Measurements from ENCODE around the gene WWP2. TPM values are rescaled to one million over a fixed set of nuclear protein-coding genes. Genes with fewer than 3 reads are reported as not detected.

The WWP2 gene
- total and polyA plus RNA-seq, 2 donors (not counting 3 experiments of a cell fraction or from before 2014, with no cell fraction given), result 17.9 to 44.9 TPM

DNA sequence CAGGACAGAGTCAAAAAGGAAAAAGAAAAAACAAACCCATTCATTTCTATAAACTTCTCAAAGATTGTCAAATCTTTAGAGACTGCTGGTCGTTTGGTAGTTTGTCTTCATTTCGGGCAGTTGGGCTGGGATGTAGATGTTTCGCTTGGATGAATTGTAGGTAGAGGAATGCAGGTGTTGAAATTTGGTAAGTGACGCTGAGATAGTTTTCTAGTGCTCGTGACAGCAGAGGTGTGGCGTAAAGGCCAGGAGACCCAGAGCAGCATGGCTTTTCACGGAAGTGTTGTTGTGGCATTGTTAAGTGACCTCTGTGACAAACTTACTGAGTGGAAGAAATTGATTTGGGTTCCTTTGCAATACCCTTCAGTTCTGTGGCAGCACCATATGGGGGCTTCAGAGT, 110.8 kb downstream of the WWP2 start:
- H3K9ac ChIP-seq (replicated peaks; ENCODE audit: extremely low read depth, insufficient read depth, low read length), result no peak overlapping the region
- CTCF ChIA-PET, result no interaction called here
- no peaks in the 10 kb centered on the region for H3K9me1 ChIP-seq (replicated peaks; ENCODE audit: control insufficient read depth, extremely low read depth, insufficient read depth, low read length)
- no peaks in the 10 kb centered on the region for H4K20me1 ChIP-seq (replicated peaks; ENCODE audit: control insufficient read depth, extremely low read depth, insufficient read depth, low read length)
- peaks cover 2 to 3% of the 10 kb centered on the region in 2 experiments for H3K36me3 ChIP-seq (ENCODE audit: control insufficient read depth in 2 of 2, extremely low read depth in 1 of 2, insufficient read depth in 2 of 2, low read length in 2 of 2)
- H2AFZ ChIP-seq (ENCODE audit: low read depth, low read length), result no peak overlapping the region
- no peak for DNase-seq (ENCODE audit: low read depth, low spot score)
- H3K4me1 ChIP-seq (ENCODE audit: control insufficient read depth, extremely low read depth, insufficient read depth, low read length), result no peaks in the 10 kb centered on the region
- no peak overlapping the region for H3K4me3 ChIP-seq (replicated peaks in 1 of 3; ENCODE audit: insufficient read depth in 1 of 3, low read depth in 1 of 3, low read length in 3 of 3)
- no peak for FAIRE-seq
- intact Hi-C loops (cut with micrococcal nuclease), result no loop called here
- dilution Hi-C loops (cut with MboI; ENCODE audit: extremely low pct_ligation_motif_present, low sequenced_read_pairs), result no loop called here
- TF ChIP-seq JUN (IDR thresholded peaks at IDR 0.05; ENCODE audit: borderline replicate concordance, insufficient read depth, insufficient read length, low read depth) (no peak), FOS (IDR thresholded peaks at IDR 0.05; ENCODE audit: borderline replicate concordance, insufficient read depth, low read length) (no peak), GATA2 (IDR thresholded peaks at IDR 0.05; ENCODE audit: insufficient read depth, insufficient read length, low read depth, low read length) (no peak), POLR2A (IDR thresholded peaks at IDR 0.05; ENCODE audit: low read depth, low read length) (no peak), POLR2AphosphoS5 (IDR thresholded peaks at IDR 0.05; ENCODE audit: insufficient read depth, low read depth, low read length) (no peak), EZH2 (IDR thresholded peaks at IDR 0.05; ENCODE audit: borderline replicate concordance, low read depth, low read length, severe bottlenecking) (no peak), MYC (IDR thresholded peaks at IDR 0.05; ENCODE audit: low read depth, low read length) (no peak)
- TF ChIP-seq, protein P1, sequence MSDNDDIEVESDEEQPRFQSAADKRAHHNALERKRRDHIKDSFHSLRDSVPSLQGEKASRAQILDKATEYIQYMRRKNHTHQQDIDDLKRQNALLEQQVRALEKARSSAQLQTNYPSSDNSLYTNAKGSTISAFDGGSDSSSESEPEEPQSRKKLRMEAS (IDR thresholded peaks at IDR 0.05; ENCODE audit: insufficient read depth, insufficient read length), result no peak
- TF ChIP-seq, protein P2, sequence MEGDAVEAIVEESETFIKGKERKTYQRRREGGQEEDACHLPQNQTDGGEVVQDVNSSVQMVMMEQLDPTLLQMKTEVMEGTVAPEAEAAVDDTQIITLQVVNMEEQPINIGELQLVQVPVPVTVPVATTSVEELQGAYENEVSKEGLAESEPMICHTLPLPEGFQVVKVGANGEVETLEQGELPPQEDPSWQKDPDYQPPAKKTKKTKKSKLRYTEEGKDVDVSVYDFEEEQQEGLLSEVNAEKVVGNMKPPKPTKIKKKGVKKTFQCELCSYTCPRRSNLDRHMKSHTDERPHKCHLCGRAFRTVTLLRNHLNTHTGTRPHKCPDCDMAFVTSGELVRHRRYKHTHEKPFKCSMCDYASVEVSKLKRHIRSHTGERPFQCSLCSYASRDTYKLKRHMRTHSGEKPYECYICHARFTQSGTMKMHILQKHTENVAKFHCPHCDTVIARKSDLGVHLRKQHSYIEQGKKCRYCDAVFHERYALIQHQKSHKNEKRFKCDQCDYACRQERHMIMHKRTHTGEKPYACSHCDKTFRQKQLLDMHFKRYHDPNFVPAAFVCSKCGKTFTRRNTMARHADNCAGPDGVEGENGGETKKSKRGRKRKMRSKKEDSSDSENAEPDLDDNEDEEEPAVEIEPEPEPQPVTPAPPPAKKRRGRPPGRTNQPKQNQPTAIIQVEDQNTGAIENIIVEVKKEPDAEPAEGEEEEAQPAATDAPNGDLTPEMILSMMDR (IDR thresholded peaks at IDR 0.05; ENCODE audit: extremely low read depth in 1 of 2, insufficient read depth in 1 of 2, low read depth in 1 of 2, low read length in 2 of 2), result no peak
- H3K27me3 ChIP-seq (ENCODE audit: control insufficient read depth in 2 of 2, insufficient read depth in 2 of 2, low read length in 2 of 2), result no peaks in the 10 kb centered on the region
- H3K4me2 ChIP-seq (ENCODE audit: insufficient read depth, low read length), result no peak overlapping the region
- H3K9me3 ChIP-seq (replicated peaks; ENCODE audit: control insufficient read depth, insufficient read depth, low read length), result no peaks in the 10 kb centered on the region
- BruUV-seq (replicated peaks), result no TSS peak
- POLR2A ChIA-PET, result no interaction called here
- no peaks in the 10 kb centered on the region for H3K79me2 ChIP-seq (ENCODE audit: control insufficient read depth, insufficient read depth, low read length)
- no peak overlapping the region for H3K27ac ChIP-seq (ENCODE audit: insufficient read depth, low read depth, low read length)

Measured in endothelial cell of umbilical vein (primary cell).